ENCODE data around the gene OLIG1. TPM values are rescaled to one million over a fixed set of nuclear protein-coding genes. Genes with fewer than 3 reads are reported as not detected.

OLIG1 gene
- total RNA-seq, 2 experiments from 2014 or later: not detected

DNA sequence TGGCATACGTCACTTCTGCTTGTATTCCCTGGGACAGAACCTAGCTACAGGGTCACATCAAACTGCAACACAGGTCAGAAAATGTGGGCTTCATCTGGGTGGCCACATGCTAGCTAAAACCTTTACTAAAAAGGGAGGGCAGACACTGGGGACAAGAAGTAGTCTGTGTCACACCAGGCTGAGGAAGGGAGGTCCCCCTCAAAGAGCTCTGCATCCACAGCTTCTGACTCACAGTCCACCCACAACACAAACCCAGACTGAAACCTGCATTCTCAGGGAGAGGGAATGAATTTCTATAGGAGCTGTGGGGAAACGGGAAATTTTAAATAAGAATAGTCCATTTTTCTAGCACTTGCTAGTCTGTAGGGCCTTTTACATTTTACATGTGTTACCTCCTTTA, 28.0 kb upstream of the OLIG1 start:
- H3K4me1 ChIP-seq (ENCODE audit: insufficient read depth, low read length): no peaks in the 10 kb centered on the region
- Mint-ChIP-seq H3K27ac (no peak overlapping the region), H3K36me3 (ENCODE audit: low read depth) (no peaks in the 10 kb centered on the region), H3K4me1 (ENCODE audit: low read depth) (peaks cover 4% of the 10 kb centered on the region), H3K4me3 (no peak overlapping the region), H3K9me3 (no peaks in the 10 kb centered on the region), H3K27me3 (peaks cover 68% of the 10 kb centered on the region)
- TF ChIP-seq, protein P1, sequence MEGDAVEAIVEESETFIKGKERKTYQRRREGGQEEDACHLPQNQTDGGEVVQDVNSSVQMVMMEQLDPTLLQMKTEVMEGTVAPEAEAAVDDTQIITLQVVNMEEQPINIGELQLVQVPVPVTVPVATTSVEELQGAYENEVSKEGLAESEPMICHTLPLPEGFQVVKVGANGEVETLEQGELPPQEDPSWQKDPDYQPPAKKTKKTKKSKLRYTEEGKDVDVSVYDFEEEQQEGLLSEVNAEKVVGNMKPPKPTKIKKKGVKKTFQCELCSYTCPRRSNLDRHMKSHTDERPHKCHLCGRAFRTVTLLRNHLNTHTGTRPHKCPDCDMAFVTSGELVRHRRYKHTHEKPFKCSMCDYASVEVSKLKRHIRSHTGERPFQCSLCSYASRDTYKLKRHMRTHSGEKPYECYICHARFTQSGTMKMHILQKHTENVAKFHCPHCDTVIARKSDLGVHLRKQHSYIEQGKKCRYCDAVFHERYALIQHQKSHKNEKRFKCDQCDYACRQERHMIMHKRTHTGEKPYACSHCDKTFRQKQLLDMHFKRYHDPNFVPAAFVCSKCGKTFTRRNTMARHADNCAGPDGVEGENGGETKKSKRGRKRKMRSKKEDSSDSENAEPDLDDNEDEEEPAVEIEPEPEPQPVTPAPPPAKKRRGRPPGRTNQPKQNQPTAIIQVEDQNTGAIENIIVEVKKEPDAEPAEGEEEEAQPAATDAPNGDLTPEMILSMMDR (IDR thresholded peaks at IDR 0.05): no peak
- no peak overlapping the region for H3K27ac ChIP-seq (ENCODE audit: low read depth in 1 of 2, low read length in 2 of 2)
- H3K9me3 ChIP-seq (ENCODE audit: control insufficient read depth in 1 of 2, insufficient read depth in 1 of 2, low read length in 2 of 2): peaks cover 0 to 5% of the 10 kb centered on the region in 2 experiments
- H3K27me3 ChIP-seq (ENCODE audit: control insufficient read depth in 1 of 2, insufficient read depth in 2 of 2, low read length in 2 of 2): peaks cover 16% of the 10 kb centered on the region in 2 experiments
- ChIA-PET CTCF (no interaction called here), POLR2A (no interaction called here)
- ATAC-seq (ENCODE audit: poor library complexity) (no peak), DNase-seq (no peak)
- H3K4me3 ChIP-seq (ENCODE audit: low read length): no peak overlapping the region
- intact Hi-C loops (cut with DNase I, micrococcal nuclease): no loop called here
- no peaks in the 10 kb centered on the region for H3K36me3 ChIP-seq (ENCODE audit: insufficient read depth, low read length)

DNA sequence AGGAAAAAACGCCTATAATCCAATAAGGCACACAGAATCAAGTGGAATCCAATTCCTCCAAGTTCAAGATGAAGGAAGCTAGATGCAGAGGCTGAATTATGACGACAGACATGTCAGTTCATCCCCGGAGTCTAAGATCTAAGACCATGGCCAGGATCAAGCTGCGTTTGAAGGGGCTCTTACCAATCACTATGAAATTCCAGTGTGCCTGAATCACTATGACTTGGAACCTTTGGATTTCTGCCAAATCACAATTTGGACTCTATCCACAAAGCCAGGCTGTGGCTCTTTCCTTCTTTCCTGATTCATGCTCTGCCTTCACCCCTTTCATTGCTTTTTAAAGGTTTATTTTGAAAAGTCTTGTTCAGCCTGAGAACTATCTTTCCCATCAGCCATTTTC, 27.1 kb upstream of the OLIG1 start:
- H3K27ac Mint-ChIP-seq: no peak overlapping the region
- intact Hi-C loops (cut with DNase I, micrococcal nuclease): no loop called here

GRCh38 chr21:33046455-33046854, 23.5 kb upstream of the OLIG1 start:
- intact Hi-C loops (cut with DNase I, micrococcal nuclease): no loop called here
- H3K4me3 Mint-ChIP-seq: no peak overlapping the region
- ATAC-seq (ENCODE audit: poor library complexity) (no peak), DNase-seq (no peak)
- ChIA-PET POLR2A (no interaction called here), CTCF (no interaction called here)
- TF ChIP-seq, protein P1 (IDR thresholded peaks at IDR 0.05): no peak
- Histone ChIP-seq H3K4me3 (ENCODE audit: low read length) (no peak overlapping the region), H3K4me1 (ENCODE audit: insufficient read depth, low read length) (no peaks in the 10 kb centered on the region), H3K36me3 (ENCODE audit: insufficient read depth, low read length) (no peaks in the 10 kb centered on the region), H3K9me3 (ENCODE audit: control insufficient read depth in 1 of 2, insufficient read depth in 1 of 2, low read length in 2 of 2) (no peaks in the 10 kb centered on the region), H3K27me3 (ENCODE audit: control insufficient read depth in 1 of 2, insufficient read depth in 2 of 2, low read length in 2 of 2) (peaks cover 17 to 21% of the 10 kb centered on the region in 2 experiments), H3K27ac (ENCODE audit: low read depth in 1 of 2, low read length in 2 of 2) (no peak overlapping the region)
- H3K27ac Mint-ChIP-seq: no peak overlapping the region
- H3K36me3 Mint-ChIP-seq (ENCODE audit: low read depth): no peaks in the 10 kb centered on the region
- H3K4me1 Mint-ChIP-seq (ENCODE audit: low read depth): no peaks in the 10 kb centered on the region
- H3K27me3 Mint-ChIP-seq: peaks cover 66% of the 10 kb centered on the region
- no peaks in the 10 kb centered on the region for H3K9me3 Mint-ChIP-seq

More for the DNA sequence above, 27.1 kb upstream of the OLIG1 start:
- H3K36me3 Mint-ChIP-seq (ENCODE audit: low read depth): no peaks in the 10 kb centered on the region
- TF ChIP-seq, protein P1 (IDR thresholded peaks at IDR 0.05): no peak
- no peaks in the 10 kb centered on the region for H3K36me3 ChIP-seq (ENCODE audit: insufficient read depth, low read length)
- no peak for DNase-seq
- no peak overlapping the region for H3K4me3 Mint-ChIP-seq
- ATAC-seq (ENCODE audit: poor library complexity): no peak
- H3K9me3 Mint-ChIP-seq: no peaks in the 10 kb centered on the region
- CTCF ChIA-PET: no interaction called here
- H3K4me1 ChIP-seq (ENCODE audit: insufficient read depth, low read length): no peaks in the 10 kb centered on the region
- H3K4me3 ChIP-seq (ENCODE audit: low read length): no peak overlapping the region
- no peaks in the 10 kb centered on the region for H3K4me1 Mint-ChIP-seq (ENCODE audit: low read depth)
- H3K27me3 ChIP-seq (ENCODE audit: control insufficient read depth in 1 of 2, insufficient read depth in 2 of 2, low read length in 2 of 2): peaks cover 16 to 17% of the 10 kb centered on the region in 2 experiments
- POLR2A ChIA-PET: no interaction called here
- H3K9me3 ChIP-seq (ENCODE audit: control insufficient read depth in 1 of 2, insufficient read depth in 1 of 2, low read length in 2 of 2): peaks cover 0 to 5% of the 10 kb centered on the region in 2 experiments
- H3K27me3 Mint-ChIP-seq: peaks cover 71% of the 10 kb centered on the region
- H3K27ac ChIP-seq (ENCODE audit: low read depth in 1 of 2, low read length in 2 of 2): no peak overlapping the region

All from CD4-positive, alpha-beta T cell (primary cell).